H1 (cell line): ENCODE measurements around the gene DDI2. TPM values are rescaled to one million over a fixed set of nuclear protein-coding genes. Genes with fewer than 3 reads are reported as not detected.

ENCODE experiments used
- ASH2L ChIP-seq: fragments of 200-600, 300-600 bp; sonication (generic); IDR thresholded peaks from one replicate; pipeline ENCODE4 v1.7.1; 2017; ENCODE audit warnings: low read length
- BCL11A ChIP-seq, 2 experiments: IDR thresholded peaks; one replicate each; pipeline ENCODE4 v1.6.1; 2011; ENCODE audit warnings: low read depth in 2 of 2, low read length in 2 of 2, mild to moderate bottlenecking in 2 of 2
- JUND ChIP-seq: IDR thresholded peaks from 2 replicates; pipeline ENCODE4 v1.6.1; 2011; ENCODE audit warnings: mild to moderate bottlenecking, improper control_type of control experiment, low read length
- MAFK ChIP-seq: IDR thresholded peaks from 2 replicates; pipeline ENCODE4 v1.6.1; 2012; ENCODE audit warnings: low read depth, mild to moderate bottlenecking, improper control_type of control experiment, low read length
- PHF8 ChIP-seq: fragments of 200-600 bp; sonication (generic); conservative IDR thresholded peaks from 2 replicates; pipeline ENCODE4 v1.7.1; 2012; ENCODE audit warnings: low read depth, mild to moderate bottlenecking, inconsistent platforms, low read length, moderate library complexity
- POU5F1 ChIP-seq: IDR thresholded peaks from 2 replicates; pipeline ENCODE4 v1.6.1; 2011; ENCODE audit warnings: low read depth, mild to moderate bottlenecking, low read length, moderate library complexity
- RFX5 ChIP-seq: IDR thresholded peaks from 2 replicates; pipeline ENCODE4 v1.6.1; 2011; ENCODE audit warnings: low read depth, low read length, improper control_type of control experiment, borderline replicate concordance
- polyA plus RNA-seq, 7 experiments: library from polyadenylated mRNA; depleted of rRNA in 3 of 7; stranded (reverse) in 5 of 7; unstranded in 2 of 7; fragments of >200 nt in 5 of 7; fragments of 200-250 nt in 2 of 7; gene quantifications; 1 replicate in 5 of 7; 2 replicates in 1 of 7; 4 replicates in 1 of 7; pipeline versions ENCODE4 v1.2.1 to v1.2.3, GENCODE V29; 2011 to 2013; ENCODE audit warnings: missing spikeins in 2 of 7, mixed read lengths in 2 of 7
- total RNA-seq: library from RNA; stranded (reverse); fragmentation: NEBNext Ultra II Directional; extraction: Animal tissue kit (Norgen Biotek cat#: 25700); gene quantifications from 2 replicates; pipeline ENCODE4 v1.2.1, GENCODE V29; 2021
- TF ChIP-seq, protein P1 (sequence below): IDR thresholded peaks from 2 replicates; pipeline ENCODE4 v1.6.1; 2012; ENCODE audit warnings: inconsistent platforms

Gene DDI2
- total and polyA plus RNA-seq, 2 of the 8 experiments (the other 6 are each of a cell fraction or from before 2014, with no cell fraction given), result 7.7 to 38.3 TPM

DNA sequence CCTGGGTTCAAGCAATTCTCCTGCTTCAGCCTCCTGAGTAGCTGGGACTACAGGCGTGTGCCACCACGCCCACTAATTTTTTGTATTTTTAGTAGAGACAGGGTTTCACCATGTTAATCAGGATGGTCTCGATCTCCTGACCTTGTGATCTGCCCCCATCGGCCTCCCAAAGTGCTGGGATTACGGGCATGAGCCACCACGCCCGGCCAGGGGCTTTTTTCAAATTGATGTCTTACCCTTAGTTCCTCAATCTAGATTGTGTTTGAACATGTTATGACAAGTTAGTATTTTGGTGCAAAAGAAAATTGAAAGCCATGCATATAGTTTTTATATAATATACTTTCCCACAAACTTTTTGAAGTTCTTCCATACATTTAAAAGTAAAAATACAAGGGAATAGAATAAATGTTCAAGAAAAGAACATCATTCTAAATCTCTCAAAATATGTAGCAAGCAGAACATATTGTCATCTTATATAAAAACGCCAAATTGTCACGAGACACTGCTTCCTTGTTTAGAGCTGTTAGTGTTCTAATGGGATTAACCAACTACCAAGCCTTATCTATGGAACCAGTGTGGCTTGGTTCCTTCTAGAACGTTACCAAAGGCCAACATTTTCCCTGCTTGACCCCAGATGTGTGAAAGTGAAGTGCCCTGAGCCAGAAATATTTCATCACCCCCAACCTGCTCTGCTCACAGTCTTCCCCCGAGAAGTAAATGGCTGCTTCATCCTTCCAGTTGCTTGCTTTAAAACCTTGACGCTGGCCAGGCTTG lies 57.3 kb downstream of the DDI2 start (continued):
- TF ChIP-seq ASH2L (no peak), MAFK (no peak), BCL11A (IDR thresholded peaks at IDR 0.05; ENCODE audit: low read depth in 2 of 2, low read length in 2 of 2) (no peak), RFX5 (no peak), PHF8 (no peak), JUND (no peak), POU5F1 (no peak)
- TF ChIP-seq, protein P1, sequence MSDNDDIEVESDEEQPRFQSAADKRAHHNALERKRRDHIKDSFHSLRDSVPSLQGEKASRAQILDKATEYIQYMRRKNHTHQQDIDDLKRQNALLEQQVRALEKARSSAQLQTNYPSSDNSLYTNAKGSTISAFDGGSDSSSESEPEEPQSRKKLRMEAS, result no peak
